HCT116 (cell line): ENCODE measurements around the gene ANKRD18A. TPM values are rescaled to one million over a fixed set of nuclear protein-coding genes. Genes with fewer than 3 reads are reported as not detected.

Experiments
- ATAC-seq: fragments of 200-7000 bp; cut with Tn5 transposase; 2 replicates; pipeline ENCODE4 v1.9.1; 2020; ENCODE audit warnings: mild to moderate bottlenecking, moderate library complexity
- BruUV-seq: library from RNA; stranded (reverse); fragments of 400-500 nt; replicated peaks from 2 replicates; lab custom pipeline; 2021; lab: Mats Ljungman, UMichigan
- CTCF ChIA-PET: fragments of 300-600 bp; sonication (Branson Sonifier 250); formaldehyde crosslinking; loops from one replicate; lab custom pipeline; 2021; ENCODE audit warnings: antibody characterized with exemption; lab: Charles Lee
- POLR2A ChIA-PET: fragments of 300-600, 350-600 bp; sonication (Branson Sonifier 250); formaldehyde crosslinking; loops from one replicate; lab custom pipeline; 2021; ENCODE audit warnings: antibody characterized with exemption; lab: Charles Lee
- RAD21 ChIA-PET, 2 experiments: fragments of 300-600 bp; sonication (Branson Sonifier 250); formaldehyde crosslinking; loops; one replicate each; lab custom pipeline; 2023; ENCODE audit warnings: low total read pairs in 2 of 2; ENCODE audit not compliant: uncharacterized antibody in 2 of 2, unreplicated experiment in 2 of 2, low non-redundant PET in 1 of 2; lab: Charles Lee
- DNase-seq: peaks from one replicate; pipeline ENCODE4 v3.0.0-alpha.2; 2010; ENCODE audit warnings: low read depth, low spot score
- H2AFZ ChIP-seq: fragments of 200-600 bp; shearing (Covaris generic), sonication (generic); 2 replicates; pipeline ENCODE4 v1.6.1; 2017; ENCODE audit warnings: low read depth, mixed run types, mixed read lengths, antibody characterized with exemption, low read length; ENCODE audit not compliant: poor library complexity, severe bottlenecking
- H3K27ac ChIP-seq: 2 replicates; pipeline ENCODE4 v1.5.1; 2012; ENCODE audit warnings: low read depth, low read length
- H3K27me3 ChIP-seq: fragments of 200-600 bp; sonication (generic); 2 replicates; pipeline ENCODE4 v1.6.1; 2016; ENCODE audit warnings: mixed run types, low read length, mixed read lengths; ENCODE audit not compliant: insufficient read depth
- H3K36me3 ChIP-seq, 2 experiments: fragments of 200-500 bp in 1 of 2; fragments of 200-600 bp in 1 of 2; sonication (Bioruptor generic) in 1 of 2; sonication (generic) in 1 of 2; 2 replicates each; pipeline versions ENCODE4 v1.5.1 to v1.6.1; 2014 to 2016; ENCODE audit warnings: low read length in 2 of 2, inconsistent platforms in 1 of 2, mixed read lengths in 1 of 2, mixed run types in 1 of 2; ENCODE audit not compliant: insufficient read depth in 2 of 2, control insufficient read depth in 1 of 2
- H3K4me1 ChIP-seq, 2 experiments: fragments of 200-600 bp in 1 of 2; sonication (generic) in 1 of 2; 2 replicates each; pipeline versions ENCODE4 v1.5.1 to v1.6.1; 2012 to 2017; ENCODE audit warnings: low read length in 2 of 2, inconsistent platforms in 1 of 2, mild to moderate bottlenecking in 1 of 2, mixed read lengths in 1 of 2, mixed run types in 1 of 2, moderate library complexity in 1 of 2; ENCODE audit not compliant: insufficient read depth in 2 of 2, control insufficient read depth in 1 of 2
- H3K4me2 ChIP-seq: fragments of 200-600 bp; sonication (generic); 2 replicates; pipeline ENCODE4 v1.6.1; 2017; ENCODE audit warnings: mixed run types, low read length, mixed read lengths
- H3K4me3 ChIP-seq, 2 experiments: fragments of 200-600 bp in 1 of 2; sonication (generic) in 1 of 2; replicated peaks in 1 of 2; 2 replicates each; pipeline ENCODE4 v1.5.1; 2011 to 2016; ENCODE audit warnings: low read length in 2 of 2, control low read depth in 1 of 2, low read depth in 1 of 2, mild to moderate bottlenecking in 1 of 2, mixed read lengths in 1 of 2, mixed run types in 1 of 2
- H3K79me2 ChIP-seq: fragments of 200-600 bp; sonication (generic); 2 replicates; pipeline ENCODE4 v1.6.1; 2017; ENCODE audit warnings: mild to moderate bottlenecking, mixed run types, low read length, moderate library complexity, mixed read lengths; ENCODE audit not compliant: insufficient read depth
- H3K9ac ChIP-seq: fragments of 200-600 bp; sonication (generic); 2 replicates; pipeline ENCODE4 v1.6.1; 2016; ENCODE audit warnings: low read length, mixed read lengths
- H3K9me2 ChIP-seq: fragments of 200-600 bp; sonication (generic), shearing (Covaris generic); 2 replicates; pipeline ENCODE4 v1.6.1; 2017; ENCODE audit warnings: mixed run types, mild to moderate bottlenecking, moderate library complexity; ENCODE audit not compliant: insufficient read depth
- H3K9me3 ChIP-seq, 2 experiments: fragments of 200-500 bp in 1 of 2; fragments of 200-600 bp in 1 of 2; sonication (Bioruptor generic) in 1 of 2; sonication (generic) in 1 of 2; 2 replicates each; pipeline ENCODE4 v1.6.1; 2014 to 2017; ENCODE audit warnings: low read length in 2 of 2, mixed read lengths in 2 of 2, inconsistent platforms in 1 of 2, low read depth in 1 of 2, mild to moderate bottlenecking in 1 of 2, mixed run types in 1 of 2, moderate library complexity in 1 of 2; ENCODE audit not compliant: control insufficient read depth in 1 of 2, insufficient read depth in 1 of 2
- H4K20me1 ChIP-seq: fragments of 200-600 bp; sonication (generic), shearing (Covaris generic); 2 replicates; pipeline ENCODE4 v1.6.1; 2017; ENCODE audit warnings: mixed run types, mild to moderate bottlenecking, moderate library complexity; ENCODE audit not compliant: insufficient read depth
- ATF3 ChIP-seq: IDR thresholded peaks from 2 replicates; pipeline ENCODE4 v1.6.1; 2012
- CBX3 ChIP-seq: IDR thresholded peaks from 2 replicates; pipeline ENCODE4 v1.6.1; 2012; ENCODE audit warnings: low read depth
- CTCF ChIP-seq, 3 experiments: fragments of 200-600 bp in 1 of 3; sonication (generic) in 1 of 3; IDR thresholded peaks in 2 of 3; conservative IDR thresholded peaks in 1 of 3; 2 replicates each; pipeline ENCODE4 v1.5.1; 2012 to 2017; ENCODE audit warnings: low read depth in 2 of 3, low read length in 2 of 3, antibody characterized with exemption in 1 of 3, borderline replicate concordance in 1 of 3, control low read depth in 1 of 3, mild to moderate bottlenecking in 1 of 3, mixed read lengths in 1 of 3, mixed run types in 1 of 3, moderate library complexity in 1 of 3; ENCODE audit not compliant: insufficient read depth in 1 of 3
- ELF1 ChIP-seq: IDR thresholded peaks from 2 replicates; pipeline ENCODE4 v1.6.1; 2012; ENCODE audit warnings: low read depth, borderline replicate concordance
- EZH2 ChIP-seq: fragments of 200-600 bp; sonication (generic); IDR thresholded peaks from 2 replicates; pipeline ENCODE4 v1.6.1; 2017; ENCODE audit warnings: antibody characterized with exemption, mixed run types
- EZH2phosphoT487 ChIP-seq: fragments of 200-600 bp; IDR thresholded peaks from 2 replicates; pipeline ENCODE4 v1.6.1; 2018; ENCODE audit warnings: antibody characterized with exemption, borderline replicate concordance
- JUND ChIP-seq: IDR thresholded peaks from 2 replicates; pipeline ENCODE4 v1.6.1; 2012
- MAX ChIP-seq: IDR thresholded peaks from 2 replicates; pipeline ENCODE4 v1.6.1; 2012
- REST ChIP-seq: IDR thresholded peaks from 2 replicates; pipeline ENCODE4 v1.6.1; 2012; ENCODE audit warnings: low read depth
- SP1 ChIP-seq: IDR thresholded peaks from 2 replicates; pipeline ENCODE4 v1.6.1; 2012; ENCODE audit warnings: low read depth
- TCF7L2 ChIP-seq: IDR thresholded peaks from 2 replicates; pipeline ENCODE4 v1.7.0; 2011; ENCODE audit warnings: borderline replicate concordance, inconsistent platforms; ENCODE audit not compliant: insufficient read depth, insufficient read length; ENCODE audit errors: extremely low read depth
- ZFX ChIP-seq: fragments of 450-650 bp; IDR thresholded peaks from 2 replicates; pipeline ENCODE4 v1.6.1; 2017
- intact Hi-C: fragments of 100-400 bp; cut with micrococcal nuclease; formaldehyde crosslinking; loops from 2 replicates; pipeline ENCODE4 v1.10.0; 2022
- total RNA-seq: library from RNA; stranded (reverse); gene quantifications from one replicate; pipeline ENCODE4 v1.2.1, GENCODE V29; 2021; ENCODE audit not compliant: unreplicated experiment

Gene ANKRD18A
- total RNA-seq, 1 experiment from 2014 or later, result 24.2 TPM

GRCh38 chr9:38650564-38650963, 30.2 kb upstream of the ANKRD18A start:
- ChIA-PET RAD21 (no interaction called here), CTCF (no interaction called here)
- intact Hi-C loops, result loop anchor here (2.0 kb wide), 1 partner anchor 14 kb away; no protein-coding TSS in a partner anchor
- H3K27me3 ChIP-seq, result no peaks in the 10 kb centered on the region; the same call in 1 of the 2 replicates
- no peak overlapping the region for H3K4me3 ChIP-seq
- H3K9ac ChIP-seq, result no peak overlapping the region
- ATAC-seq (no peak), DNase-seq (no peak)
- BruUV-seq, result no TSS peak
- no peaks in the 10 kb centered on the region for H3K9me2 ChIP-seq
- H3K4me2 ChIP-seq, result no peak overlapping the region
- no peaks in the 10 kb centered on the region for H3K36me3 ChIP-seq
- no peak overlapping the region for H3K27ac ChIP-seq
- no peak overlapping the region for H2AFZ ChIP-seq
- no peaks in the 10 kb centered on the region for H3K79me2 ChIP-seq
- TF ChIP-seq TCF7L2 (no peak), EZH2 (no peak), EZH2phosphoT487 (no peak), SP1 (no peak), JUND (no peak), ATF3 (no peak), ZFX (no peak), MAX (no peak), CTCF (IDR thresholded peaks at IDR 0.05 in 2 of 3, conservative IDR thresholded peaks at IDR 0.05 in 1 of 3; ENCODE audit: borderline replicate concordance in 1 of 3, insufficient read depth in 1 of 3, low read depth in 2 of 3, low read length in 2 of 3) (no peak), REST (no peak), CBX3 (no peak), ELF1 (no peak)
- TF ChIP-seq, all 23 proteins: peak for 0
- H3K4me1 ChIP-seq, result peaks cover 2 to 5% of the 10 kb centered on the region in 2 experiments; a peak in 1 of 4 replicates
- POLR2A ChIA-PET, result no interaction called here
- no peaks in the 10 kb centered on the region for H4K20me1 ChIP-seq
- no peaks in the 10 kb centered on the region; a peak in 1 of 4 replicates for H3K9me3 ChIP-seq
